K562 (cell line): ENCODE measurements around the gene NIM1K. TPM values are rescaled to one million over a fixed set of nuclear protein-coding genes. Genes with fewer than 3 reads are reported as not detected.

Experiments used
- ATAC-seq: fragments of 200-7000 bp; cut with Tn5 transposase; 3 replicates; pipeline ENCODE4 v1.9.1; 2020; ENCODE audit warnings: moderate library complexity
- BruUV-seq: library from RNA; stranded (reverse); fragments of 400-500 nt; replicated peaks from 2 replicates; lab custom pipeline; 2021; lab: Mats Ljungman, UMichigan
- CTCF ChIA-PET: fragments of 300-600 bp; formaldehyde crosslinking; extraction: SDS; loops from one replicate; lab custom pipeline; 2021; ENCODE audit warnings: low intra/inter-chr PET ratio; lab: Yijun Ruan, JAX
- POLR2A ChIA-PET: fragments of 300-600, 350-650 bp; sonication (Branson Sonifier 250); formaldehyde crosslinking; extraction: SDS; loops from one replicate; lab custom pipeline; 2021; ENCODE audit warnings: antibody characterized with exemption, inconsistent platforms; lab: Yijun Ruan, JAX
- DNase-seq, 4 experiments: peaks; one replicate each; pipeline versions ENCODE4 v3.0.0 to v3.0.0-alpha.2; 2011 to 2018; ENCODE audit warnings: low spot score in 3 of 4, mixed read lengths in 3 of 4; ENCODE audit errors: extremely low read depth in 1 of 4
- FAIRE-seq: peaks from 2 replicates; lab custom pipeline; 2011; peaks lifted over from hg19 to GRCh38; lab: Jason Lieb, UNC
- H2AFZ ChIP-seq: 2 replicates; pipeline ENCODE4 v1.6.0; 2011; ENCODE audit warnings: low read depth, low read length, control low read depth, inconsistent platforms
- H3K27ac ChIP-seq: fragments of 200-600 bp; 3 replicates; pipeline ENCODE4 v1.8.0; 2011; ENCODE audit warnings: low read depth, mild to moderate bottlenecking, control low read depth, inconsistent platforms, low read length, moderate library complexity, mixed read lengths; ENCODE audit errors: extremely low read depth
- H3K27me3 ChIP-seq, 2 experiments: fragments of 300-600 bp in 1 of 2; 2 replicates in 1 of 2; 3 replicates in 1 of 2; pipeline versions ENCODE4 v1.6.0 to v1.8.0; 2011; ENCODE audit warnings: inconsistent platforms in 2 of 2, low read length in 2 of 2, mild to moderate bottlenecking in 1 of 2, mixed read lengths in 1 of 2, moderate library complexity in 1 of 2; ENCODE audit not compliant: control insufficient read depth in 2 of 2, insufficient read depth in 2 of 2
- H3K36me3 ChIP-seq: fragments of 300-600 bp; 3 replicates; pipeline ENCODE4 v1.8.0; 2011; ENCODE audit warnings: mild to moderate bottlenecking, low read length, inconsistent platforms; ENCODE audit not compliant: control insufficient read depth, insufficient read depth
- H3K4me1 ChIP-seq, 2 experiments: fragments of 200-600 bp in 1 of 2; replicated peaks in 1 of 2; 2 replicates in 1 of 2; 3 replicates in 1 of 2; pipeline versions ENCODE4 v1.5.1 to v1.8.0; 2011; ENCODE audit warnings: inconsistent platforms in 2 of 2, low read length in 2 of 2, mild to moderate bottlenecking in 1 of 2, mixed read lengths in 1 of 2, moderate library complexity in 1 of 2; ENCODE audit not compliant: control insufficient read depth in 2 of 2, insufficient read depth in 2 of 2
- H3K4me2 ChIP-seq: 2 replicates; pipeline ENCODE4 v1.6.1; 2011; ENCODE audit warnings: low read length, control low read depth, inconsistent platforms, mixed read lengths; ENCODE audit not compliant: insufficient read depth
- H3K4me3 ChIP-seq: fragments of 200-600 bp; sonication (generic), shearing (Covaris generic); 2 replicates; pipeline ENCODE4 v1.5.1; 2016; ENCODE audit warnings: control low read depth, inconsistent platforms
- H3K79me2 ChIP-seq: fragments of 200-600 bp; 3 replicates; pipeline ENCODE4 v1.8.0; 2011; ENCODE audit warnings: low read length, inconsistent platforms; ENCODE audit not compliant: control insufficient read depth, insufficient read depth
- H3K9ac ChIP-seq, 2 experiments: 2 replicates each; pipeline versions ENCODE4 v1.6.0 to v1.6.1; 2011; ENCODE audit warnings: low read depth in 2 of 2, low read length in 2 of 2, control low read depth in 1 of 2, inconsistent platforms in 1 of 2, mild to moderate bottlenecking in 1 of 2, mixed read lengths in 1 of 2; ENCODE audit not compliant: insufficient read depth in 1 of 2
- H3K9me1 ChIP-seq: one replicate; pipeline ENCODE4 v1.6.0; 2011; ENCODE audit warnings: inconsistent platforms, mild to moderate bottlenecking, low read length, moderate library complexity; ENCODE audit not compliant: control insufficient read depth, insufficient read depth
- H3K9me3 ChIP-seq: replicated peaks from 2 replicates; pipeline ENCODE4 v1.5.1; 2011; ENCODE audit warnings: low read depth, low read length, inconsistent platforms; ENCODE audit not compliant: control insufficient read depth, insufficient read depth
- H4K20me1 ChIP-seq: replicated peaks from 2 replicates; pipeline ENCODE4 v1.6.1; 2011; ENCODE audit warnings: low read length, inconsistent platforms, mixed read lengths; ENCODE audit not compliant: control insufficient read depth, insufficient read depth
- PRMT5 ChIP-seq: sonication (generic); formaldehyde crosslinking; IDR thresholded peaks from 2 replicates; pipeline ENCODE4 v1.5.0; 2020; ENCODE audit warnings: missing genetic modification reagents
- ZNF146 ChIP-seq: IDR thresholded peaks from one replicate; pipeline ENCODE4 v1.6.1; 2018; ENCODE audit warnings: missing compliant biosample characterization; ENCODE audit not compliant: unreplicated experiment
- ZNF24 ChIP-seq: fragments of 450-650 bp; IDR thresholded peaks from 2 replicates; pipeline ENCODE4 v1.6.1; 2016
- ZNF695 ChIP-seq: fragments of 450-650 bp; formaldehyde crosslinking; IDR thresholded peaks from 2 replicates; pipeline ENCODE4 v1.4.0; 2020; ENCODE audit warnings: mild to moderate bottlenecking, moderate library complexity
- WGBS: fragments of 100-300 bp; shearing (Covaris generic); methylation state at CpG from one replicate; pipeline ENCODE4 v1.1.6; 2016; ENCODE audit warnings: low coverage, mixed read lengths; ENCODE audit not compliant: insufficient coverage; ENCODE audit errors: missing lambda C conversion rate; 5-methylcytosine and 5-hydroxymethylcytosine counted together
- in situ Hi-C: fragments of 300-500 bp; cut with MboI; formaldehyde crosslinking; loops from 4 replicates; pipeline ENCODE4 v1.15.0; 2018; ENCODE audit warnings: inconsistent platforms, mixed read lengths
- intact Hi-C: fragments of 100-400 bp; cut with micrococcal nuclease; formaldehyde crosslinking; loops from 2 replicates; pipeline ENCODE4 v1.14.2; 2022
- polyA plus RNA-seq, 8 experiments: library from polyadenylated mRNA; depleted of rRNA in 4 of 8; stranded (reverse) in 5 of 8; unstranded in 3 of 8; fragments of >200 nt; fragmentation: Nextera tagmentation in 2 of 8; fragmentation: Illumina TruSeq in 1 of 8; extraction: Ambion mirVana in 2 of 8; extraction: Trizol in 1 of 8; gene quantifications; 2 replicates each; pipeline versions ENCODE4 v1.2.1 to v1.2.3, GENCODE V29; 2011 to 2014; ENCODE audit warnings: inconsistent platforms in 1 of 8, missing spikeins in 1 of 8
- total RNA-seq, 7 experiments: library from RNA; depleted of rRNA in 6 of 7; stranded (reverse); fragments of >200 nt in 6 of 7; fragmentation: Illumina TruSeq in 2 of 7; extraction: Trizol in 2 of 7; gene quantifications; 2 replicates each; pipeline versions ENCODE4 v1.2.1 to v1.2.3, GENCODE V29; 2011 to 2021; ENCODE audit warnings: low replicate concordance in 1 of 7
- TF ChIP-seq, protein P1 (sequence below): fragments of 250-450 bp; sonication (Bioruptor Pico); IDR thresholded peaks from 2 replicates; pipeline ENCODE4 v1.8.0; 2021; ENCODE audit warnings: moderate library complexity, mild to moderate bottlenecking, inconsistent platforms

The NIM1K gene
- total and polyA plus RNA-seq, 9 of the 15 experiments (the other 6 are each of a cell fraction or from before 2014, with no cell fraction given): 0.03 to 0.34 (median 0.08) TPM; not detected in 3

DNA sequence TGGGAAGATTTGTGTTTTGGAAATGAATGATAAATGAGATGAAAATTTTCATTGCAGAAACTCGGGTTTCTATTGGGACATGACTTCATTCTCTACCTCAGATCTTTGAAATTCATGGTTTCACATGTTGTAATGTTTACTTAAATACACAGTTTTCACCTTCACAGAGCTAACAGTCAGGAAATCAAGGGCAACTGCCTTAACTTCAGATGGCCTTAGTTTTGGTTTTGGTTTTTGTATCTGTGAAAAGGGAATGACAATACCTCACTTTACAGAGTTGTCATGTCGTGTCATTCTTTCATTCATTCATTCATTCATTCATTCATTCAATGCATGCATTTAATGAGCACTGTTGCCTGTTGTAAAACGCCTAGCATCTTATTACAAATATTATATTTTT lies 41.9 kb downstream of the NIM1K start:
- 5% methylated on average over 3 of the region's 3 CpGs for WGBS
- intact Hi-C loops: no loop called here
- POLR2A ChIA-PET: interaction anchor here (0.6 to 1.6 kb wide), 3 partner anchors 18 to 250 kb away, joined by 3 read pairs; partner anchors contain the start of gene TMEM267

DNA sequence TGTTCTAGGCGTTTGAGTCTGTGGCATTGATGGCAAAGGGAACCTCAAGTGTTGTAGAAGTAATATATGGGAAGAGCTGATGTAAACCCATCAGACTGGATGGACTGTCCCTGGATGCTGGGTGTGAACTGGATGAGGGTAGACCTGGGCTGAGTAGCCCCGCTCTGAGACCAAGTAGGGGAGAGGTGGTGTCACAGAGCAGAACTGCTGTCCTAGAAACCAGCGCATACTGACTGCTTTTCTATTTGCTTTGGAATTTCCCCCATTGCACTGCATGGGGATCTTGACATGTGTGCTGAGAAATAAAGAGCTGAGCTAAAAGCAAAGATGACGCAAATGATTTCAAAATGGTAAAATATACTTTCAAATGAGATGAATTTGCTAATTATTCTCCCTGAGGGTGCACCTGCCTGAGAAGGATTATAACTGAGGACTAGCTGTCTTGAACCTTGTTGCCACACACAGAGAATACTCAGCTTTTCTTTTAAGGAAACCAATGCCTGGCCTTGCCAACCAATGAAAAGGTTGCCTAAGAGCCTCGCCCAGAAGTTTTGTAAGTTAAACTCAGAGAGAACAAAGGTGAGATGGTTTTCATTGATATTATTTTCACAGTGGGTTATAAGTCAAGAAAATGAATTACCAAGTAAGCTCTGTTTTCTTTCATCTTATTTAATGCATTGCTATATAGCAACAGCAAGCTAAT lies 44.8 kb downstream of the NIM1K start:
- intact Hi-C loops: no loop called here
- POLR2A ChIA-PET: interaction anchor here (1.0 to 2.2 kb wide), 4 partner anchors 12 to 247 kb away, joined by 4 to 7 read pairs (median 6); partner anchors contain the start of gene TMEM267

More for the DNA sequence above, 41.9 kb downstream of the NIM1K start:
- Histone ChIP-seq H3K36me3 (no peaks in the 10 kb centered on the region), H3K27ac (no peak overlapping the region), H4K20me1 (no peaks in the 10 kb centered on the region), H3K27me3 (peaks cover 0 to 2% of the 10 kb centered on the region in 2 experiments; a peak in 2 of 5 replicates)
- TF ChIP-seq ZNF695 (CRISPR knock-in tag) (no peak), ZNF24 (peak; percentile 98)
- TF ChIP-seq, all 486 proteins: peak for 1
- no peaks in the 10 kb centered on the region for H3K9me1 ChIP-seq
- no peaks in the 10 kb centered on the region for H3K9me3 ChIP-seq
- H3K79me2 ChIP-seq: no peaks in the 10 kb centered on the region
- BruUV-seq: no TSS peak
- FAIRE-seq (no peak), DNase-seq (no peak), ATAC-seq (no peak)
- H2AFZ ChIP-seq: peak overlapping the region; percentile 51; the same call in 1 of the 2 replicates
- CTCF ChIA-PET: interaction anchor here (0.9 kb wide), 1 partner anchor 39 kb away, joined by 3 read pairs; no protein-coding TSS in a partner anchor
- no peak overlapping the region for H3K9ac ChIP-seq
- no peak overlapping the region for H3K4me2 ChIP-seq
- in situ Hi-C loops: loop anchor here (5.0 kb wide), 1 partner anchor 148 kb away; no protein-coding TSS in a partner anchor
- no peaks in the 10 kb centered on the region; a peak in 2 of 5 replicates for H3K4me1 ChIP-seq
- no peak overlapping the region for H3K4me3 ChIP-seq

More for the DNA sequence above, 44.8 kb downstream of the NIM1K start:
- no peak for DNase-seq
- Histone ChIP-seq H4K20me1 (no peaks in the 10 kb centered on the region), H3K27ac (no peak overlapping the region), H3K9me1 (no peaks in the 10 kb centered on the region), H2AFZ (no peak overlapping the region), H3K36me3 (no peaks in the 10 kb centered on the region), H3K4me2 (no peak overlapping the region), H3K27me3 (peaks cover 2 to 4% of the 10 kb centered on the region in 2 experiments; a peak in 4 of 5 replicates), H3K79me2 (no peaks in the 10 kb centered on the region), H3K9me3 (no peaks in the 10 kb centered on the region), H3K4me1 (no peaks in the 10 kb centered on the region; a peak in 2 of 5 replicates), H3K4me3 (no peak overlapping the region), H3K9ac (no peak overlapping the region)
- in situ Hi-C loops: no loop called here
- CTCF ChIA-PET: interaction anchor here (0.5 kb wide), 1 partner anchor 129 kb away, joined by 3 read pairs; no protein-coding TSS in a partner anchor
- BruUV-seq: no TSS peak
- peak; percentile 15 for FAIRE-seq
- 38% methylated on average over 5 of the region's 5 CpGs for WGBS
- ATAC-seq: peak; percentile 39; the same call in 2 of the 3 replicates
- TF ChIP-seq PRMT5: no peak
- TF ChIP-seq, protein P1, sequence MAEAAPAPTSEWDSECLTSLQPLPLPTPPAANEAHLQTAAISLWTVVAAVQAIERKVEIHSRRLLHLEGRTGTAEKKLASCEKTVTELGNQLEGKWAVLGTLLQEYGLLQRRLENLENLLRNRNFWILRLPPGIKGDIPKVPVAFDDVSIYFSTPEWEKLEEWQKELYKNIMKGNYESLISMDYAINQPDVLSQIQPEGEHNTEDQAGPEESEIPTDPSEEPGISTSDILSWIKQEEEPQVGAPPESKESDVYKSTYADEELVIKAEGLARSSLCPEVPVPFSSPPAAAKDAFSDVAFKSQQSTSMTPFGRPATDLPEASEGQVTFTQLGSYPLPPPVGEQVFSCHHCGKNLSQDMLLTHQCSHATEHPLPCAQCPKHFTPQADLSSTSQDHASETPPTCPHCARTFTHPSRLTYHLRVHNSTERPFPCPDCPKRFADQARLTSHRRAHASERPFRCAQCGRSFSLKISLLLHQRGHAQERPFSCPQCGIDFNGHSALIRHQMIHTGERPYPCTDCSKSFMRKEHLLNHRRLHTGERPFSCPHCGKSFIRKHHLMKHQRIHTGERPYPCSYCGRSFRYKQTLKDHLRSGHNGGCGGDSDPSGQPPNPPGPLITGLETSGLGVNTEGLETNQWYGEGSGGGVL (CRISPR knock-in tag): no peak
- TF ChIP-seq ZNF146 (CRISPR knock-in tag): no peak
